B cell (primary cell): ENCODE measurements around the gene CMIP. TPM values are rescaled to one million over a fixed set of nuclear protein-coding genes. Genes with fewer than 3 reads are reported as not detected.

ENCODE experiments used
- ATAC-seq: fragments of 200-7000 bp; cut with Tn5 transposase; one replicate; pipeline ENCODE4 v1.10.0; 2021; ENCODE audit warnings: low read depth, mild to moderate bottlenecking, moderate number of reproducible peaks, moderate library complexity
- CTCF ChIA-PET: fragments of 350-600 bp; sonication (Branson Sonifier 250); formaldehyde crosslinking; loops from one replicate; lab custom pipeline; 2021; ENCODE audit warnings: antibody characterized with exemption, inconsistent platforms; lab: Charles Lee
- POLR2A ChIA-PET: fragments of 350-600 bp; sonication (Branson Sonifier 250); formaldehyde crosslinking; loops from one replicate; lab custom pipeline; 2021; ENCODE audit warnings: antibody characterized with exemption; lab: Charles Lee
- DNase-seq: peaks from one replicate; pipeline ENCODE4 v3.0.0; 2013
- H2AFZ ChIP-seq: 2 replicates; pipeline ENCODE4 v1.6.1; 2012; ENCODE audit warnings: mild to moderate bottlenecking, low read depth, low read length; ENCODE audit not compliant: insufficient read depth, poor library complexity, severe bottlenecking
- H3K27ac ChIP-seq, 2 donors: 1 replicate in 1 of 2; 2 replicates in 1 of 2; pipeline ENCODE4 v1.5.1; 2012 to 2013; ENCODE audit warnings: low read length in 2 of 2, mild to moderate bottlenecking in 2 of 2, moderate library complexity in 1 of 2
- H3K27me3 ChIP-seq, 4 experiments: fragments of 200-600 bp in 1 of 4; sonication (generic) in 1 of 4; replicated peaks in 1 of 4; 1 replicate in 2 of 4; 2 replicates in 2 of 4; pipeline versions ENCODE4 v1.6.1 to v1.7.0; 2013 to 2016; ENCODE audit warnings: low read length in 3 of 4, mild to moderate bottlenecking in 2 of 4, mixed read lengths in 1 of 4, moderate library complexity in 1 of 4; ENCODE audit not compliant: insufficient read depth in 4 of 4, control insufficient read depth in 3 of 4; ENCODE audit errors: control extremely low read depth in 1 of 4
- H3K36me3 ChIP-seq, 2 experiments: replicated peaks in 1 of 2; 1 replicate in 1 of 2; 2 replicates in 1 of 2; pipeline versions ENCODE4 v1.6.1 to v1.7.1; 2013; ENCODE audit warnings: low read length in 1 of 2; ENCODE audit not compliant: insufficient read depth in 2 of 2, control insufficient read depth in 1 of 2; ENCODE audit errors: control extremely low read depth in 1 of 2, extremely low read depth in 1 of 2
- H3K4me1 ChIP-seq, 2 donors: fragments of 200-600 bp in 1 of 2; sonication (generic) in 1 of 2; 1 replicate in 1 of 2; 2 replicates in 1 of 2; pipeline versions ENCODE4 v1.5.1 to v1.6.1; 2013 to 2017; ENCODE audit warnings: low read length in 2 of 2; ENCODE audit not compliant: control insufficient read depth in 2 of 2, insufficient read depth in 2 of 2
- H3K4me2 ChIP-seq: replicated peaks from 2 replicates; pipeline ENCODE3; 2012; ENCODE audit warnings: mild to moderate bottlenecking, low read depth, low read length; ENCODE audit not compliant: poor library complexity, severe bottlenecking
- H3K4me3 ChIP-seq, 5 experiments: fragments of 200-600 bp in 1 of 5; sonication (generic) in 1 of 5; 1 replicate in 3 of 5; 2 replicates in 2 of 5; pipeline versions ENCODE4 v1.5.1 to v1.7.0; 2011 to 2016; ENCODE audit warnings: low read length in 4 of 5, mild to moderate bottlenecking in 4 of 5, low read depth in 2 of 5, control low read depth in 1 of 5, moderate library complexity in 1 of 5; ENCODE audit not compliant: insufficient read depth in 1 of 5; ENCODE audit errors: control extremely low read depth in 1 of 5, extremely low read depth in 1 of 5
- H3K79me2 ChIP-seq: fragments of 200-600 bp; sonication (generic); one replicate; pipeline ENCODE4 v1.6.0; 2016; ENCODE audit warnings: low read length; ENCODE audit not compliant: control insufficient read depth, insufficient read depth
- H3K9ac ChIP-seq: fragments of 200-600 bp; sonication (generic); 2 replicates; pipeline ENCODE4 v1.6.1; 2017; ENCODE audit warnings: mild to moderate bottlenecking, low read length, moderate library complexity
- H3K9me3 ChIP-seq, 3 donors: one replicate each; pipeline versions ENCODE4 v1.6.1 to v1.7.1; 2013; ENCODE audit warnings: low read length in 2 of 3; ENCODE audit not compliant: control insufficient read depth in 2 of 3, insufficient read depth in 1 of 3; ENCODE audit errors: control extremely low read depth in 1 of 3
- H4K20me1 ChIP-seq: 2 replicates; pipeline ENCODE4 v1.6.0; 2012; ENCODE audit warnings: mild to moderate bottlenecking, low read length; ENCODE audit not compliant: insufficient read depth, control insufficient read depth, poor library complexity, severe bottlenecking
- H3K27ac Mint-ChIP-seq: one replicate; pipeline ENCODE4 v1.8.0; 2021; ENCODE audit warnings: mixed read lengths
- H3K27me3 Mint-ChIP-seq: one replicate; pipeline ENCODE4 v1.8.0; 2021; ENCODE audit warnings: mixed read lengths
- H3K4me1 Mint-ChIP-seq: one replicate; pipeline ENCODE4 v1.8.0; 2021; ENCODE audit warnings: mixed read lengths
- H3K4me3 Mint-ChIP-seq: one replicate; pipeline ENCODE4 v1.8.0; 2021; ENCODE audit warnings: mixed read lengths
- H3K9me3 Mint-ChIP-seq: one replicate; pipeline ENCODE4 v1.8.0; 2022; ENCODE audit warnings: mixed read lengths; ENCODE audit not compliant: insufficient read depth
- EZH2 ChIP-seq: IDR thresholded peaks from 2 replicates; pipeline ENCODE4 v1.6.1; 2012; ENCODE audit warnings: borderline replicate concordance, low read depth, mild to moderate bottlenecking, moderate library complexity, low read length; ENCODE audit not compliant: insufficient read depth, poor library complexity, severe bottlenecking
- WGBS: methylation state at CpG from one replicate; pipeline ENCODE4 v1.1.5; 2013; ENCODE audit warnings: missing lambda C conversion rate; ENCODE audit not compliant: insufficient coverage; 5-methylcytosine and 5-hydroxymethylcytosine counted together
- intact Hi-C: fragments of 100-400 bp; cut with micrococcal nuclease; formaldehyde crosslinking; loops from one replicate; pipeline ENCODE4 v1.10.0; 2022
- polyA plus RNA-seq: library from polyadenylated mRNA; depleted of rRNA; stranded (reverse); fragments of >200 nt; gene quantifications from 2 replicates; pipeline ENCODE4 v1.2.3, GENCODE V29; 2012
- total RNA-seq, 2 donors: library from RNA; stranded (reverse); fragments of 120-200 nt in 1 of 2; gene quantifications; 1 replicate in 1 of 2; 2 replicates in 1 of 2; pipeline versions ENCODE4 v1.2.3 to v1.2.4, GENCODE V29; 2013 to 2022
- TF ChIP-seq, protein P1 (sequence below): fragments of 200-600 bp; IDR thresholded peaks from one replicate; pipeline ENCODE4 v1.8.0; 2022; ENCODE audit warnings: antibody characterized with exemption, mild to moderate bottlenecking

Gene CMIP
- total and polyA plus RNA-seq, 2 donors (not counting 1 experiment from before 2014, with no cell fraction given): 27.1 to 155 TPM

DNA sequence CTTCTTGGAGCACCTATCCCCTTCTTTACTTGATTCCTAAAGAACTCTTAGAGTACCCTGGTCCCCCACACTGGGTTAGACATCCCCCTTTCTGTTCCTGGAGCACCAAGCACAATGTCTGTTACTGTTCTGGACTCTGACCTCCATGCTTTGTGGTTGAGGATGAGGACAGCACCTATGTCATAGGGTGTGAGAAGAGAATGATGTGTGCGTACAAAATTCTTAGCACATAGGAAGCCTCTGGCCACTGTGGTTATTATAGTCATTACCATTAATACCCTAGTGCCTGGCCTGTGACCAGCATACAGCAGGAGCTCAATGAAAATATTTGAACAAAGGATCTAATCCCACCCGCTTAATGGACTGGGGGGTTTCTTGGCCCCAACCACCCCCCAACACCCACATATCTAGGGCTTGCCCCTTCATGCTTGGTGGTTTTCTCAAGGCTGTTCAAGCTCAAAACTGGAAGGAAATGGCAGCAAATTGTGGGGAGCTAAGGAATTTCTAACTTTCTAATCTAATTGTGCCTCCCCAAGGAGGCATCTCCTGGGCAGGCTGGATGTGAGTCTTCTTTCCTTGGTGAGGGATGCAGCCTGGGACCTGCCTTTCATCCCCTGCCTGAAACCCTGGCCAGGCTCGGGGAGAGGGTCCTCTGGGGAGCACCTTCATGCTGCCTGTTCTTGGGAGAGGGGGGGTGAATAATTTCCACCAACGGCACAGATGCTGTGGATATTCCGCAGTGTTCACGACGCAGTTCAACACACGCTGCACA, 1.5 kb upstream of the CMIP start:
- H3K9me3 Mint-ChIP-seq: no peaks in the 10 kb centered on the region
- H3K4me3 Mint-ChIP-seq: peak overlapping the region; percentile 74
- WGBS: 87% methylated on average over 6 of the region's 8 CpGs
- Histone ChIP-seq H3K4me1 (peaks cover 22 to 36% of the 10 kb centered on the region in 2 donors), H3K27me3 (peaks cover 0 to under 1% (median 0%) of the 10 kb centered on the region in 4 experiments), H2AFZ (no peak overlapping the region), H3K36me3 (no peaks in the 10 kb centered on the region), H3K4me2 (no peak overlapping the region), H3K9ac (no peak overlapping the region), H3K9me3 (no peaks in the 10 kb centered on the region), H3K79me2 (peaks cover 31% of the 10 kb centered on the region), H3K27ac (peak overlapping the region in 1 of 2 donors; percentile 71), H3K4me3 (no peak overlapping the region), H4K20me1 (peaks cover 15% of the 10 kb centered on the region)
- intact Hi-C loops: loop anchor here (5.0 kb wide), 1 partner anchor 41 kb away; no protein-coding TSS in a partner anchor
- ChIA-PET CTCF (interaction anchor here (0.6 to 1.8 kb wide), 5 partner anchors 17 to 81 kb away, joined by 3 to 6 read pairs (median 3); no protein-coding TSS in a partner anchor), POLR2A (interaction anchor here (0.5 to 1.3 kb wide), 3 partner anchors 10 to 285 kb away, joined by 3 to 6 read pairs (median 5); no protein-coding TSS in a partner anchor)
- ATAC-seq (no peak), DNase-seq (no peak)
- TF ChIP-seq, protein P1, sequence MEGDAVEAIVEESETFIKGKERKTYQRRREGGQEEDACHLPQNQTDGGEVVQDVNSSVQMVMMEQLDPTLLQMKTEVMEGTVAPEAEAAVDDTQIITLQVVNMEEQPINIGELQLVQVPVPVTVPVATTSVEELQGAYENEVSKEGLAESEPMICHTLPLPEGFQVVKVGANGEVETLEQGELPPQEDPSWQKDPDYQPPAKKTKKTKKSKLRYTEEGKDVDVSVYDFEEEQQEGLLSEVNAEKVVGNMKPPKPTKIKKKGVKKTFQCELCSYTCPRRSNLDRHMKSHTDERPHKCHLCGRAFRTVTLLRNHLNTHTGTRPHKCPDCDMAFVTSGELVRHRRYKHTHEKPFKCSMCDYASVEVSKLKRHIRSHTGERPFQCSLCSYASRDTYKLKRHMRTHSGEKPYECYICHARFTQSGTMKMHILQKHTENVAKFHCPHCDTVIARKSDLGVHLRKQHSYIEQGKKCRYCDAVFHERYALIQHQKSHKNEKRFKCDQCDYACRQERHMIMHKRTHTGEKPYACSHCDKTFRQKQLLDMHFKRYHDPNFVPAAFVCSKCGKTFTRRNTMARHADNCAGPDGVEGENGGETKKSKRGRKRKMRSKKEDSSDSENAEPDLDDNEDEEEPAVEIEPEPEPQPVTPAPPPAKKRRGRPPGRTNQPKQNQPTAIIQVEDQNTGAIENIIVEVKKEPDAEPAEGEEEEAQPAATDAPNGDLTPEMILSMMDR: no peak
- TF ChIP-seq EZH2: no peak
- H3K4me1 Mint-ChIP-seq: peaks cover 30% of the 10 kb centered on the region
- peak overlapping the region; percentile 82 for H3K27ac Mint-ChIP-seq
- H3K27me3 Mint-ChIP-seq: peaks cover 2% of the 10 kb centered on the region
